Activated effector memory CD4-positive, alpha-beta T cell treated with anti-CD3 and anti-CD28 coated beads, Interleukin-2, amount 50 U/mL, for 16 hours (primary cell): ENCODE results near the gene CWC15.

Experiments used
- DNase-seq: peaks from one replicate; pipeline ENCODE4 v3.0.0-alpha.2; 2020

Gene CWC15

GRCh38 chr11:94912806-94913205 lies 60.5 kb downstream of the CWC15 start:
- no peak for DNase-seq
